Measurements from ENCODE around the gene VEZF1. TPM values are rescaled to one million over a fixed set of nuclear protein-coding genes. Genes with fewer than 3 reads are reported as not detected.

The VEZF1 gene
- total and polyA plus RNA-seq, 2 of the 8 experiments (the other 6 are each of a cell fraction or from before 2014, with no cell fraction given) = 28.9 to 61.9 TPM

- TF ChIP-seq POU5F1 (IDR thresholded peaks at IDR 0.05; ENCODE audit: low read depth, low read length) (no peak), CREB1 (IDR thresholded peaks at IDR 0.05) (peak; percentile 84), RXRA (IDR thresholded peaks at IDR 0.05; ENCODE audit: insufficient read depth, low read depth, low read length) (no peak), ZNF274 (IDR thresholded peaks at IDR 0.05; ENCODE audit: borderline replicate concordance, extremely low read depth, low read length) (no peak), BRCA1 (IDR thresholded peaks at IDR 0.05; ENCODE audit: low read depth, low read length) (no peak), CEBPB (IDR thresholded peaks at IDR 0.05; ENCODE audit: low read depth, low read length) (no peak), CBX8 (IDR thresholded peaks at IDR 0.05; ENCODE audit: borderline replicate concordance, low read depth, low read length) (no peak), MAX (IDR thresholded peaks at IDR 0.05) (peak; percentile 89), SP4 (IDR thresholded peaks at IDR 0.05; ENCODE audit: low read length) (peak; percentile 84; the same call in 1 of the 2 replicates), ATF2 (IDR thresholded peaks at IDR 0.05; ENCODE audit: low read length) (peak; percentile 95), SP2 (IDR thresholded peaks at IDR 0.05; ENCODE audit: low read length) (no peak)
These were observed 19.1 kb upstream of the VEZF1 start, which contains the start of gene SRSF1 (continued) for GRCh38 chr17:58006924-58007780.

All from H1 (cell line).